HG02973 (cell line): Measurements from ENCODE around the gene PALLD.
A peak's percentile ranks its signal among the peaks of the same experiment; 100 is the strongest.

Experiments
- ATAC-seq: cut with Tn5 transposase; IDR thresholded peaks from one replicate; pipeline ENCODE4 v1.9.1; 2021; ENCODE audit warnings: moderate library complexity; ENCODE audit not compliant: unreplicated experiment

PALLD gene

DNA sequence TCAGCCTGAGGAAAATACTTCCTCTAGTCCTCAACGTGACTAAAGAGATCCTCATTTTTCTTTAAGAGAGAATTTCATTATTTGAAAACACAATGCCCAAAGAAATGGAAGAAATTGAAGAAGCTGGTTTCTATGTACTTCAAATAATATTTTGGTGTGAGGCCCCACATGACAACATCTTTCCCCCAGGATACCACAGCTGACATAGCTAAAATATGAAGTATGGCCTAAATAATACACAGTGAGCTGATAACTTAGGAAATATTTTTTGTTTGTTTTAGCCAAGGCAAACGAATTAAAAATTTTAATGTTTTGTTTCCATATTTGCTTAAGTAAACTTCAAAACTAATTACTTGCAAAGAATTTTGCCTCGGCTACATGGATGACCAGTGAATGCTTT is 364.0 kb downstream of the PALLD start:
- ATAC-seq, result no peak

DNA sequence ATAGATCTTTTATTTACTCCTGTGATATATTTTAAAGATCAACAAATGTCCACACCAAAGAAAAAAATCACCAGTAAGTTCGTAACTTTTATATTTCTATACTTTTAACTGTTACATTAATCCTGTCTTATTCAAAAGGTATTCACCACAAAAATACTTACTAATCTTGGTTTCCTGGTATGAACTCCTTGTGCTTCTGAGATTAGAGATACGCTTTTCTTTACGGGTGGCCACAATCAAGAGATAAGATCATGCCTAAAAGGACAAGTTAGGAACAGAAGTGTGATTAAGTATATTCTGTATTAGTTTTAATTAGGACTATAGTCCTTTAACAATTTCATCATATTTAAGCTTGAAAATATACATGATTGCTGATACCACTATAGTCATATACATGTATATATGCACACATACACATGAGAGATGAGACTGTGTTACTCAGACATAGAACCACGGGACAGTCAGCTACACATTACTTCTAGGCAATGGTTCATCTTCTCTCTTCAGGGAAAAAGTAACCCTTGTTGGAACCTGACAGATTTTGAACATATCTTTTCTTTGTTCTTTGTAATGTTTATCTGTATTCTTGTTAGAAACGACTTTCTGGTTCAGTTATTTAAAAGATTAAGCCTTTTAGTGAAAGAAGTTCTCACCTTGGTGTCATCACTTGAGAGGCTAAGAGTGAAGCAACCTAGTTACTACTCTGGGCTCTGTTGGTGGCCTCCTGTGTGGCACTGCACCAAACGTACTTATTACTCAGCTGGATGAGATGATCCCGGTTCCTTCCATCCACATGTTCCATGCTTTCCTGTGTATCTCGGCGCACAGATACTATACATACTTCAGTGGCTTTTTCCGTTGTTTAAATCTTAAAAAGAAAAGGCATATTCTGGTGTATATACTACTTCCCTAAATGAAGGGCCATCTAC is 367.1 kb downstream of the PALLD start:
- ATAC-seq, result no peak

DNA sequence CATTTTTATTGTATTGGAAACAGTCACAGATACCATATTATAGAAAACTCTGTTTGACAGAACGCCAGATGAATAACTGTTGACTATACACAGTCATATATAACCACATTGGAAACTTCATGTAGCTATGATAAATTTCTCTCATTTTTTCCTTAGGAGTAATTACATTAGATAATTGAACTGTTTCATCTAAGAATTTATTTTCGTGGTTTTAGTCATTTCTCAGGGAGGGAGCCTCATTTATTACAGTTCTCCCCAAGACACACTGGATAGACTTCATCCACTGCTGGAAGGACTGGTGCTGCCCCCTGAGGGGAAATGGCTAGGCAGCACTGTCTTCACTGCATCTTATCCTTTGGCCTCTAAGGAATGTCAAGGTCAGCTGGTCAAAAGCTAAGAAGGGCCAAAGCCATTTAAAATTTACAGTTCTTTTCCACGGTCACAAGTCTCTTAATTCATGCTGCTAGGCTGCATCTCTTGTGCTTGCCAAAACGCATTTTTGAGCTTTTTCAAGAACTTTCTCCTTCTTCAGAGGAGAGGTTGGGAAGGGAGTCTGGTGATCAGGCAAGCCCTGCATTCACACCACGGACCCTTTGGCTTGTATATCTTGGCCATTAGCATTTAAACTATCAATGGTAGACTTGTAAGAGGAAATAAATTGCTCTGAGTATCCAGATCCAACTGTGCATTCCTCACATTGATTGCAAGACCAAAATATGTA is 368.1 kb downstream of the PALLD start:
- no peak for ATAC-seq

DNA sequence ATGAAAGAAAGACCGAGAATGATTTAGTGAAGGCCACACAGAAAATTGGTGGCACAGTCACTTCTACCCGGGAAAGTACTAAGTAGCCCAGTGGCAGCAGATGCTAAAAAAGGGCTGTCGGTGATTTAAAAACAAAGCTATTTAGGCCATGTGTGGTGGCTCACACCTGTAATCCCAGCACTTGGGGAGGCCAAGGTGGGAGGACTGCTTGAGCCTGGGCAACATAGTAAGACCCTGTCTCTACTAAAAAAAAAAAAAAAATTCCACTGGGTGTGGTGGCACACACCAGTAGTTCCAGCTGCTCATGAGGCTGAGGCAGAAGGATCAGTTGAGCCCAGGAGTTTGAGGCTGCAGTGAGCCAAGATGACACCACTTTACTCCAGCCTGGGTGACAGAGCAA is 369.0 kb downstream of the PALLD start:
- no peak for ATAC-seq

DNA sequence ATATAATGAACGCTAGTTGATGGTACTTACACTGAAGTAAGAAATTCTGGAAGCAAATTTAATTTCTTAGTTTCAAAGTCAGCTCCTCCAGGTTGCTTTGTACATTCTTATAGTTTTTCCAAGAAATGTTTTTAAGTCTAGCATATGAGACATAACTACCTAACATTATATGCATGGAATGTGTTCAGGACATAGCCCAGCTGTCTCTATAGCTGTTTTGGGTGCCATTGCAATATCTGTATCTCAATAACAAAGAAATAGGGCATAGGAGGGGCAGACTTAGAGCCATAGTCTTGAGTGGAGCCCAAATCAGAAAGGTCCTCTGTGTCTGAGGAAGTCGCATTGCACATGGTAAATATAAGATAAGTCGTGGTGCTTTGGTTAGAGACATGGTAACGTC is 369.8 kb downstream of the PALLD start:
- ATAC-seq, result no peak

DNA sequence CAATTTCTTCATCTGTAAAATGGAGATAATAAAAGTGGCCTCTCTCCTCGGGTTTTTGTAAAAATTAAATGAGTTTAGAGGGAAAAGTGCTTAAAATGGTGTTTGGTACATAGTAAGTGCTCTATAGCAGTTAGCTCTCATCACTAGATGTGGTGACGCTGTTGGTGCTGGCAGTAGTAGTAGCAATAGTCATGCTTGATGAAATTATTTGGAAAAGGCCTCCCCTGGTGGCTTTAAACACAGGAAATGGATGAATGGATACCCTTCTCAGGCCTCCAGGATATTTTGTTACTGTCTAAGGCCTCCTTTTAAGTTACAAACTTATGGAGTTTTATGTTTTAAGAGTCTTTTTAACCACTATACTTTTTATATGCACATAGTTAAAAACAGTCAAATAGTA is 370.3 kb downstream of the PALLD start:
- no peak for ATAC-seq

DNA sequence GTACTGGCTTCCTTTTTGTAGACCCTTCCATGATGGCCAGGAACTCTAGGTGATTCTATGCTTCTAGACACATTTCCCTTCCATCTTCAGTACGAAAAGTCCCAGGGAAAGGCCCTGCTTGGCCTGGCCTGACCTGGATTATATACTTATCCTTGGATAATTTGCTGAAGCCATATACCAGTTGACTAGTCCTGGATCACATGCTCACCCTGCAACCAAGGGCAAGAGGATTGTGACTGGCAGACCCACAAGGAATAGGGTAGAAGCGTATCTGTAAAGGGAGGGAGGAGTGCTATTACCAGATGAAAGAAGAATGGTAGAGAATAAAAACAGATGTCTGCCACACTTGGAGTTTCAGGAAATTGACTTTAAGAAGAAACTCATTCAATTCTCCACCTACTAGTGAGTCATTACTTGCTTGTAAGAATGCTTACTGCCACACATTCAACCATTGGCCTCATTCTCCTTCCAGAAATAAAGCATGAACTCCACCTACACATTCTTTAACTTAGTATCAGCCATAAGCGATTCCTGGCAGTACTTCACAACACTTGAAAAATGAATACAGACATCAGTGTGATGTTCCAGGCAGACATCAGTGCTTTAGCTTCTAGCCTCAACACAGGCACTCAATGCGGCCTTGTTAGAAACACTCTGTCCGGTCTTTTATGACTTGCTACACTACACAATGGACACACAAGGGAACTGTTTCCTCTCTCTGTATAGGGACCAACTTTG is 371.4 kb downstream of the PALLD start:
- ATAC-seq, result peak; percentile 58

DNA sequence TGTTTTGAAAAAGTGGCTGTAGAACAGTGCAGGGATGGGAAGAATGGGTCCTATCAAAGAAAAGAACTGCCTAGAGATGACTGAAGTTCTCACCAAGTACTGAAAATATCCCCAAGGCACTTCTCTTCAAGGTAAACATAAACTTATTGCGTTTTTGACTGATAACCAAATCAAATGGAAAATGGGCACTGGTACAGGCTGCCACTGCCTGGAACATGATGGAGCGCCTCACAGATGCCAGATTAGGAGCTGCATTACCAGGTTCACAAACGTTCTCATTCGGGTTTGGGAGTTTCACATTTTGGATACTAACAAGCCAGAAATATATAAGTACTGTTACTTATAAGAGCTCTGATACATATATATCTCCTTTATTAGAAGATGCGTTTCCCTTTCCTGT is 371.9 kb downstream of the PALLD start:
- no peak for ATAC-seq

DNA sequence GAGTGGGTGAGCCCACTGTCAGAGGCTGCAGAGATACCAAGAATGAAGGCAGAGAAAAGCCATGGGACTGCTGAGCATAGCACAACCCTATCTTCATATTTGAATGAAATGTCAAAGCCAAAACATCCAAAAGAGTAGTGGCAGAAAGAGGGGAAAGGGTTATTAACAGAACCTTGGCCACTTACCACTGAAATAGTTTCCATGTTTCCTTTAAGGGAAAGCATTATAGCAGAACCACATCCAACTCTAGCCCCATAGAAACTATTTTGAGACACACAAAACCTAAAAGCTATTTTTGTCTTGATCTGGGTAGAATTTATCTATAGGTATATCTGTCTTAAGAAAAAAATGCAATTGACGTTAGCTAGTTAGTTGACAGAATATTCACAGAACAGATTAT is 373.2 kb downstream of the PALLD start:
- no peak for ATAC-seq

DNA sequence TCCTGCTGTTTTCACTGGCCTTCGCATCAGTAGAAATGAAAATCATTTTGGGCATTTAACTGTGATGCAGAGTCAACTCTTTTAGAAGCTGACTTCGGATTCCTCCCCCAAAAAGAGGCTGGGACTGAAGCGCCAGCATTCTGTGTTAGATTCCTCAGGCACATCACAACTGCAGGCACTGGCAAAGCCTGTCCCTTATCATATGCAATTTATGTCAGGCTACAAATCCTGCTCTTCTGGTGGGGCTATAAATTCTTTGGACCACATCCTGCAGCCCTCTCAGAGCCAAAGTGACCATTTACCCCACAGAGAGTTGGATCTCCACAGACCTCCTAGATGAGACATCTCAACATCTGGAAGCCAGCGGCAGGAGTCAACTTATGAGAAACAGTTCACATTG is 374.8 kb downstream of the PALLD start:
- no peak for ATAC-seq

DNA sequence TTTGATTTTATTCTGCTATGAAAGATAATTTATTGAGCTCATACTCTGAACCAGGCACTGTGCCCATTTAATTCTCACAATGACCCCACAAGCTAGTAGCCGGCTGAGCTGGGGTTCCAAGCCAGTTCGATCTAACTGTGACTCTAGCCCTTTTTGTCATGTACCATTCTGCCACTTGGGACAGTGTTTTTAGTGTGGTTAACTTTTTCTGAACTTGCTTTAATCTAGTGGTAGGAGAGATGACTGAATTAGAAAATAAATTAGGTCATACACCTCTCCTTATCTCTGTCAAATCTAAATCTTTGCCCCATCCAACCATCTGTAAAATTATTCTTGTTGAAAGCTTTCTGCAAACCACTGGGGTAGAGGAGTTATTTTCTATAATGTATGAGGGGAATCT is 377.2 kb downstream of the PALLD start:
- ATAC-seq, result no peak

DNA sequence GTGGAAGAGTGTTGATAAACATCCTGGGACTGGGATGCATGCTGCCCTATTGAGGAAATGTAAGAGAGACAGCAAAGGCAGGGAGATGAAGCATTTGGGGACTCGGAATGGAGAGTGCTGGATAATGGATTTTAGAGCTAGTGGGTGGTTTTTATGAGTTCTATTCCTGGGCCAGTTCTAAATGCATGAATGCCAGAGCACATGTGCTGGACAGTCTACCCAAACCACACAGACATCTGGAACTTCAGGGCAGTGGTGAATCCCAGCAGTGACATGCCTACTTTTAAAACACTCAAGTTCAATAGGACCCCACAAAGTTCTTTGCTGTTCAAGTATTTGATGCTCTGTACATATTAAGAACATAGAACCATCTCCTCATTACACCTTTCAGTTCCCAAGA is 379.3 kb downstream of the PALLD start:
- ATAC-seq, result no peak

DNA sequence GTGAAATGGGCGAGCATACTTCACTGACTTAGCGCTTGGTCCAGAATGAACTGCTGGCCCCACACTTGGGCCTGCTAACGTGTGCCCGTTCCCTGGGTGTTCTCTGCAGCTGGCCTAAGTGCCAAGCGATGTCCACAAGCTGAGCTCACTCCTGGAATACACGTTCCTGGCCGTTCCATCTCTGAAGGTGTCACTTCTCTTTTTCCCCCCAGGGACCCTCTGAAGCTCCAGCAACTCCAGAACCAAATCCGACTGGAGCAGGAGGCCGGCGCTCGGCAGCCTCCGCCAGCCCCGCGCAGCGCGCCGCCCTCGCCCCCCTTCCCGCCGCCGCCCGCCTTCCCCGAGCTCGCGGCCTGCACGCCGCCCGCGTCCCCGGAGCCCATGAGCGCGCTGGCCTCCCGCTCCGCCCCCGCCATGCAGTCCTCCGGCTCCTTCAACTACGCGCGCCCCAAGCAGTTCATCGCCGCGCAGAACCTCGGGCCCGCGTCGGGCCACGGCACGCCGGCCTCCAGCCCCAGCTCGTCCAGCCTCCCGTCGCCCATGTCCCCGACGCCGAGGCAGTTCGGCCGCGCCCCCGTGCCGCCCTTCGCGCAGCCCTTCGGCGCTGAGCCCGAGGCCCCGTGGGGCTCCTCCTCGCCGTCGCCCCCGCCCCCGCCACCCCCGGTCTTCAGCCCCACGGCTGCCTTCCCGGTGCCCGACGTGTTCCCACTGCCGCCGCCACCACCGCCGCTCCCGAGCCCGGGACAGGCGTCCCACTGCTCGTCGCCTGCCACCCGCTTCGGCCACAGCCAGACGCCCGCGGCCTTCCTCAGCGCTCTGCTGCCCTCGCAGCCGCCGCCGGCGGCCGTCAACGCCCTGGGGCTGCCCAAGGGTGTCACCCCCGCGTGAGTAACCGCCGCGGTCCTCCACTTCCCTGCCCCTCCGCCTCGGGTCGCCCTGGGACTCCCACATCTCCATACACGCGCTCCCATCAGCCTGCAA is 380.9 kb downstream of the PALLD start:
- no peak for ATAC-seq

DNA sequence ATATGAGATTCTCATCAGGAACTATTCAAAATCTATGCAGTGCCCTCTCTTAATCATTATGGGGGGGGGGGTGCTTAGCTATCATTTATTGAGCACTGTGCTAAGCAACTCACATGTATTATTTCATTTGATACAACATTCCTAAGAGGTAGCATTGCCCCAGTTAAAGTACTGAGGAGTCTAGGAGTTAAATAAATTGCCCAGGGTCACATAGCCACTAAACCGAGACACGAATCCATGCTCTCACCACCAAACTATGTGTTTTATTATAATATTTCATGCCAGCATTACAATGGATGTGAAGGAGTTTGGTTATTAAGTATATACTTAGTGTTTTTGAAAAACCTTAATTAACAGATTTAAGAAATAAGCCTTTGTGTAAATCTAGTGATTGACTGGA is 381.8 kb downstream of the PALLD start:
- ATAC-seq, result no peak

DNA sequence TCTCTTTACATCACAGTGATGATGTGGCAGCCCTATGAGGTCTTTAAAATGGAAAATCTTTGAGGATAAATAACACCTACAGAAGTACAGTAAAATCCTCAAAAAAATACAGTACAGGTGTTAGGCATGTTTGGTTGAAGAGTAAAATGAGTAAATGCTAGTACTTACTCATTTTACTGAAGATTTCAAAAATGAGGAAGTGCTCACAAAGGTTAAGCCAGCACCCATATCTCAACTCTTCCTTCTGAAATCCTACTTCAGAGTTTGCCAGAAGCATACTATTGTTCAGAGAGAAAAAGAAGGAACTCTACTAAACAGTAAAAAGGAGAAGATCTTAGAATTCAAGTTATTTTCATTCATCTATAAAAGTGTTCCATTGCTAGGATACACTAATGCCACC is 382.3 kb downstream of the PALLD start:
- ATAC-seq, result peak; percentile 37

DNA sequence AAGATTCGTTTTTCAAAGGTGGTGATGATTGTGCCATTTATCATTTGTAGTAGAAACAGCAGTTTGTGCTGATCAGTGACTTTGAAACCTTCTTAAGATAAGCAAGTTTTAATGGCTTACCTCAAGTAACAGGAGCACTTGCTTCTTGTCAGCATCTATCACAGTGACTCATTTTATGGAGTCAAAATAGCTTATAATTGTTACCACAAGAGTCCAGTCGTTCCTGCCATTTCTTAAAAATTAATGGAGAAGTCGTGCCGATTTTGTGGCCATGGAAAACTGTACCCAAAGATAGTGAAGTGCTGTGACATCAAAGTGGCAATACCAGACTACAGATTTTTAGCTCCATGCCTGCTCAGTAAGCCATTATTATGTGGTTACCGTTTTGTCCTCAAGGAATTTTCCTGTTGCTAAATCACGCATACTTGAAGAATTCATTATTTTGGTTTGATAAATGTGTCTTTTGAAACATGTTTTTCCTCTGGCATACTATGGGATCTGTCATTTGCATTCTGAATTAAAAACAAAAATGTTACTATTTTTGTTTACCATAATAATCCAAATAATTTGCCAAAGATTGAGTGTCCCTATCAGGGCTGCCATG is 383.3 kb downstream of the PALLD start:
- ATAC-seq, result no peak

DNA sequence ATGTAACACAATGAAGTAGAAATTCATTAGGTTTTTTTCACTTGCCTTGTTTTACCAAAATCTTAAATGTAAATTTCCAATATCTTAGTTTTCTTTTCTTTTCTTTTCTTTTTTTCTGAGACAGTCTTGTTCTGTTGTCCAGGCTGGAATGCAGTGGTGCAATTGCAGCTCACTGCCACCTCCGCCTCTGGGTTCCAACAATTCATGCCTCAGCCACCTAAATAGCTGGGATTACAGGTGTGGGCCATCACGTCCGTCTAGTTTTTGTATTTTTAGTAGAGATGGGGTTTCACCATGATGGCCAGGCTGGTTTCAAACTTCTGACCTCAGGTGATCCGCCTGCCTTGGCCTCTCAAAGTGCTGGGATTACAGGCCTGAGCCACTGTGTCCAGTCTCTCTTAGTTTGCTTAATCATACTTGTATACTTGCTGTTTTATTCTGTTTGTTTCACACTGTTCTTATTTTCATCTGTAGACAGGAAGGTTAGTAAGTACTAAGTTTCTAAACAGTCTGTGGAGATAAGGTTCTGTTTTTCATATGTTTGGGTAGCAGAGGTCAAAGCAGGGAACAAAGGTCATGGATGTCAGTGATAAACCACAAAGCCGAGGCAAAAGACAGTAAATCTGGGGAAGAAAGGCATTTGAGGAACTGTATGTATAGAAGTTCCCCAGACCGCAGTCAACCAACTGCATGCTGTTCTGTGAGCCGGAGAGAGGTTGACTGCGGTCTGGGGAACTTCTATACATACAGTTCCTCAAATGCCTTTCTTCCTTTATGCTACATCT is 384.2 kb downstream of the PALLD start:
- ATAC-seq, result peak; percentile 64

DNA sequence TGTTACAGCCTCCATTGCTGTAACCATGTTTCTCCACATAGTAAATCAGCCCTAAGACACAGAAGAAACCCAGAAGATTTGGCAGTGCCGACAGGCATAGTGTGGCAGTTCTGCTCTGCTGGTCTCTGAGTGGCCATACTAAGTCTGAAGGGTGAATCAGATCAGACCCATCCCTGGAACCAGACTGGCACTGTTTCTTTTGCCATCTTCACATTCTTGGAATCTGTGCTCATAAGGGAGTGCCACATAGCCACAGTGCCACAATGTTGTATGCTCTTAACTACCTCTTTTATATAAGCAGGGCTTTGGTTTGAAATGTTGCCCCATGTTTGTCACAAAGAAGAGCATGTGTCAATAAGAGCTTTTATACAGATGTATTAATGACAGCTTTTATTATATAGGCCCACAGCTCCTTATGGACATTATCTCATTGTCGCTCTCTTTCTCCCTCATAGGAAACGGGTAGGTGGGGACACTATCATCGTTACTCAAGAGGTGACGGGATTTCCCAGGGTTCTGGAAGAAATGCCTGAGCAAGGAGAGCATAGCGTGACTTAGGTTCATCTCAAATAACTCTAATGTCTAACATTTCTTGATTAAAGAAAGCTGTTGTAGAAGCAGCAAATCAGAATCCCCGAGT is 385.0 kb downstream of the PALLD start:
- ATAC-seq, result peak; percentile 4
